Measurements from ENCODE around the gene GAPDHS. TPM values are rescaled to one million over a fixed set of nuclear protein-coding genes. Genes with fewer than 3 reads are reported as not detected.
A peak's percentile ranks its signal among the peaks of the same experiment; 100 is the strongest.

GAPDHS gene
- total and polyA plus RNA-seq, 2 of the 13 experiments (the other 11 are each of a cell fraction or from before 2014, with no cell fraction given) = not detected

- TF ChIP-seq HNF4A (CRISPR knock-in tag; IDR thresholded peaks at IDR 0.05) = peak; percentile 5; the same call in 1 of the 2 replicates
- TF ChIP-seq STAG1 (CRISPR knock-in tag; IDR thresholded peaks at IDR 0.05) = peak; percentile 85
- 0 out of 2 replicates have a peak, but pooled peaks have one; percentile 23 for TF ChIP-seq ZNF350 (CRISPR knock-in tag; IDR thresholded peaks at IDR 0.05; ENCODE audit: borderline replicate concordance, low read depth)
- no peak for TF ChIP-seq KDM1A (CRISPR knock-in tag; IDR thresholded peaks at IDR 0.05)
- no peak for TF ChIP-seq JUNB (CRISPR knock-in tag; IDR thresholded peaks at IDR 0.05; ENCODE audit: borderline replicate concordance)
- TF ChIP-seq EED (CRISPR knock-in tag; IDR thresholded peaks at IDR 0.05) = no peak
- TF ChIP-seq EZH2 (conservative IDR thresholded peaks at IDR 0.05; ENCODE audit: low read depth, low read length) = no peak
- 0 out of 2 replicates have a peak, but pooled peaks have one; percentile 17 for TF ChIP-seq ZSCAN12 (CRISPR knock-in tag; IDR thresholded peaks at IDR 0.05)
- no peak for TF ChIP-seq ZNF362 (CRISPR knock-in tag; IDR thresholded peaks at IDR 0.05; ENCODE audit: borderline replicate concordance)
- no peak for TF ChIP-seq SIN3B (IDR thresholded peaks at IDR 0.05; ENCODE audit: low read length)
- no peak for TF ChIP-seq SMARCE1 (IDR thresholded peaks at IDR 0.05; ENCODE audit: borderline replicate concordance)
- TF ChIP-seq GLMP (CRISPR knock-in tag; IDR thresholded peaks at IDR 0.05; ENCODE audit: borderline replicate concordance) = no peak
- no peak for TF ChIP-seq NR3C1 (CRISPR knock-in tag; IDR thresholded peaks at IDR 0.05)
- TF ChIP-seq RBFOX2 (IDR thresholded peaks at IDR 0.05; ENCODE audit: low read depth, low read length) = no peak
- TF ChIP-seq AKAP8 (CRISPR knock-in tag; IDR thresholded peaks at IDR 0.05) = no peak
- TF ChIP-seq MIER2 (CRISPR knock-in tag; IDR thresholded peaks at IDR 0.05) = 0 out of 2 replicates have a peak, but pooled peaks have one; percentile 36
- no peak for TF ChIP-seq TFDP1 (CRISPR knock-in tag; IDR thresholded peaks at IDR 0.05; ENCODE audit: borderline replicate concordance)
- no peak for TF ChIP-seq ZNF644 (CRISPR knock-in tag; IDR thresholded peaks at IDR 0.05; ENCODE audit: low read depth)
- TF ChIP-seq PRDM4 (CRISPR knock-in tag; IDR thresholded peaks at IDR 0.05; ENCODE audit: borderline replicate concordance) = no peak
- TF ChIP-seq HNRNPK (IDR thresholded peaks at IDR 0.05; ENCODE audit: low read depth, low read length, poor library complexity, severe bottlenecking) = no peak
- TF ChIP-seq SIX1 (CRISPR knock-in tag; IDR thresholded peaks at IDR 0.05; ENCODE audit: borderline replicate concordance) = no peak
- TF ChIP-seq TFE3 (CRISPR knock-in tag; IDR thresholded peaks at IDR 0.05) = 0 out of 2 replicates have a peak, but pooled peaks have one; percentile 36
- TF ChIP-seq ADNP (CRISPR knock-in tag; IDR thresholded peaks at IDR 0.05) = no peak
These were observed 37.9 kb upstream of the GAPDHS start (continued) for GRCh38 chr19:35495107-35496064.
